Neuronal stem cell (in vitro differentiated cells): Measurements from ENCODE around the gene FOXQ1.

ENCODE experiments used
- DNase-seq: peaks from one replicate; pipeline ENCODE4 v3.0.0-alpha.2; 2013; ENCODE audit warnings: low spot score
- H2AFZ ChIP-seq: one replicate; pipeline ENCODE4 v1.6.1; 2013; ENCODE audit warnings: mild to moderate bottlenecking, low read length, inconsistent platforms
- H2AK5ac ChIP-seq: 2 replicates; pipeline ENCODE4 v1.6.1; 2013; ENCODE audit warnings: low read depth, mild to moderate bottlenecking, inconsistent platforms, low read length, moderate library complexity, mixed read lengths
- H2BK120ac ChIP-seq: 2 replicates; pipeline ENCODE4 v1.6.1; 2013; ENCODE audit warnings: low read depth, mild to moderate bottlenecking, inconsistent platforms, low read length, moderate library complexity, mixed read lengths
- H2BK12ac ChIP-seq: one replicate; pipeline ENCODE4 v1.6.1; 2013; ENCODE audit warnings: low read length, inconsistent platforms
- H2BK15ac ChIP-seq: 2 replicates; pipeline ENCODE4 v1.6.1; 2013; ENCODE audit warnings: mild to moderate bottlenecking, low read length, inconsistent platforms, mixed read lengths
- H2BK5ac ChIP-seq: one replicate; pipeline ENCODE4 v1.6.1; 2013; ENCODE audit warnings: inconsistent platforms, mild to moderate bottlenecking, low read length, moderate library complexity
- H3K14ac ChIP-seq: one replicate; pipeline ENCODE4 v1.6.1; 2013; ENCODE audit warnings: low read length, inconsistent platforms
- H3K18ac ChIP-seq: 2 replicates; pipeline ENCODE4 v1.6.1; 2013; ENCODE audit warnings: low read length, inconsistent platforms
- H3K23ac ChIP-seq: 2 replicates; pipeline ENCODE4 v1.6.1; 2013; ENCODE audit warnings: low read depth, mild to moderate bottlenecking, mixed read lengths, low read length, inconsistent platforms; ENCODE audit not compliant: poor library complexity
- H3K27ac ChIP-seq: replicated peaks from 3 replicates; pipeline ENCODE4 v1.5.1; 2013; ENCODE audit warnings: low read length, inconsistent platforms
- H3K27me3 ChIP-seq, 3 experiments: 2 replicates each; pipeline ENCODE4 v1.6.1; 2013; ENCODE audit warnings: low read length in 3 of 3, mild to moderate bottlenecking in 2 of 3, inconsistent platforms in 1 of 3, low read depth in 1 of 3, mixed read lengths in 1 of 3, moderate library complexity in 1 of 3; ENCODE audit not compliant: control insufficient read depth in 3 of 3, insufficient read depth in 3 of 3
- H3K36me3 ChIP-seq, 2 donors: replicated peaks in 1 of 2; 2 replicates each; pipeline ENCODE4 v1.6.1; 2013; ENCODE audit warnings: low read length in 2 of 2; ENCODE audit not compliant: control insufficient read depth in 2 of 2, insufficient read depth in 2 of 2
- H3K4ac ChIP-seq: 2 replicates; pipeline ENCODE4 v1.6.1; 2013; ENCODE audit warnings: inconsistent platforms, mild to moderate bottlenecking, low read length, moderate library complexity
- H3K4me1 ChIP-seq, 2 donors: 1 replicate in 1 of 2; 2 replicates in 1 of 2; pipeline ENCODE4 v1.6.1; 2013; ENCODE audit warnings: low read length in 2 of 2, low read depth in 1 of 2; ENCODE audit not compliant: control insufficient read depth in 2 of 2, insufficient read depth in 1 of 2
- H3K4me2 ChIP-seq: one replicate; pipeline ENCODE4 v1.6.1; 2013; ENCODE audit warnings: mild to moderate bottlenecking, low read length, inconsistent platforms; ENCODE audit not compliant: insufficient read depth, poor library complexity, severe bottlenecking
- H3K4me3 ChIP-seq, 2 donors: 2 replicates each; pipeline ENCODE4 v1.5.1; 2013; ENCODE audit warnings: low read length in 2 of 2, mild to moderate bottlenecking in 2 of 2, inconsistent platforms in 1 of 2, moderate library complexity in 1 of 2
- H3K79me1 ChIP-seq: one replicate; pipeline ENCODE4 v1.6.1; 2013; ENCODE audit warnings: low read depth, mild to moderate bottlenecking, inconsistent platforms, low read length, moderate library complexity
- H3K9ac ChIP-seq: one replicate; pipeline ENCODE4 v1.6.1; 2013; ENCODE audit warnings: mild to moderate bottlenecking, low read depth, low read length, inconsistent platforms; ENCODE audit not compliant: poor library complexity
- H3K9me3 ChIP-seq, 2 donors: replicated peaks in 1 of 2; 2 replicates each; pipeline versions ENCODE3 to v1.6.1; 2013; ENCODE audit warnings: low read length in 2 of 2, mild to moderate bottlenecking in 2 of 2, inconsistent platforms in 1 of 2, low read depth in 1 of 2, mixed read lengths in 1 of 2, moderate library complexity in 1 of 2; ENCODE audit not compliant: control insufficient read depth in 2 of 2, insufficient read depth in 1 of 2
- H4K8ac ChIP-seq: one replicate; pipeline ENCODE4 v1.6.1; 2013; ENCODE audit warnings: low read depth, mild to moderate bottlenecking, inconsistent platforms, low read length, moderate library complexity
- H4K91ac ChIP-seq: one replicate; pipeline ENCODE4 v1.6.1; 2013; ENCODE audit warnings: low read length, low read depth, mild to moderate bottlenecking, inconsistent platforms; ENCODE audit not compliant: poor library complexity
- WGBS, 2 donors: extraction: QIAGEN DNeasy Blood & Tissue Kit; methylation state at CpG; one replicate each; pipeline ENCODE4 v1.1.7; 2013; ENCODE audit warnings: missing lambda C conversion rate in 2 of 2, mixed read lengths in 1 of 2; ENCODE audit not compliant: insufficient read length in 2 of 2, insufficient replicate concordance in 1 of 2; ENCODE audit errors: extremely low coverage in 2 of 2; 5-methylcytosine and 5-hydroxymethylcytosine counted together

Gene FOXQ1

DNA sequence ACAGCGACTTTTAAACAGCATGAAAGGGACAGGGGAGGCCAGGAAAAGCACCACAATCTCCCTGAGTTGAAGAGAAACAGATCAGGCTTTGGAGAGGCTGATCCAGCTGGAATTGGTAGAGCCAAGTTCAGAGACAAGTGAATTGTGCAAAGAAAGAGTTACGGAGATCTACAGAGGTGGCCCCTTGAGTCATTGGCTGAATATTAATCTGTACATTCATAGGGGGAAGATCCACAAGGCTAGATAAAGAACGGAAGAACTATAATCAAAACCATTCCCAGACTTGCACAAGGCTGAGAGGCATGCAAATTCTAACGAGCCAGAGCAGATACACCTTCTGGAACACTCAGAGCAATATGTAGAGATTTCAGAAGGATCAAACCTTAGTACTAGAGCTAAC is 14.2 kb upstream of the FOXQ1 start:
- Histone ChIP-seq H3K9me3 (no peaks in the 10 kb centered on the region), H3K14ac (no peak overlapping the region), H4K8ac (no peak overlapping the region), H3K36me3 (no peaks in the 10 kb centered on the region), H3K79me1 (no peaks in the 10 kb centered on the region), H3K4me1 (no peaks in the 10 kb centered on the region), H2AFZ (no peak overlapping the region), H2BK12ac (no peak overlapping the region), H3K4me2 (no peak overlapping the region), H3K27ac (no peak overlapping the region), H3K4me3 (no peak overlapping the region), H2BK5ac (no peak overlapping the region), H2AK5ac (no peak overlapping the region), H3K4ac (no peak overlapping the region), H3K27me3 (no peaks in the 10 kb centered on the region), H2BK15ac (no peak overlapping the region), H4K91ac (no peak overlapping the region), H3K23ac (no peak overlapping the region), H3K18ac (no peak overlapping the region), H2BK120ac (no peak overlapping the region), H3K9ac (no peak overlapping the region)
- WGBS, 2 donors = no CpG with 5 or more reads among the region's 4 CpGs
- DNase-seq = no peak

DNA sequence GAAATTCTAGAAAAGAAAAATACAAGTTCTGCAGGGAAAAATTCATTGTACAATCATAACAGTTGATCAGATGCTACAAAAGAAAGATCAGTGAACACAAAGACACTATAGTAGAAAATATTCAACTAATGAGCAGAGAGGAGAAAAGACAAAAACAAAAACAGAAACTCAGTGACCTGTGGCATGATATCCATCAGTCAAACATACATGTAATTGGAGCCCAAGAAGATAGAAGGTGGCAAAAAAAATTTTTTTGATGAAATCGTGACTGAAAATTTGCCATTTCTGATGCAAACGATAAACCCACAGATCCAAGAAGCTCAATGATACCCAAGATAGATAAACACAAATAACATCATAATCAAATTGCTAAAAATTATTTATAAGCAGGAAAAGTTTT is 13.1 kb upstream of the FOXQ1 start:
- no peak for DNase-seq
- Histone ChIP-seq H3K36me3 (no peaks in the 10 kb centered on the region), H2BK120ac (no peak overlapping the region), H4K8ac (no peak overlapping the region), H3K9me3 (no peaks in the 10 kb centered on the region), H2BK15ac (no peak overlapping the region), H3K23ac (no peak overlapping the region), H3K4me3 (no peak overlapping the region), H3K4me1 (no peaks in the 10 kb centered on the region), H3K4me2 (no peak overlapping the region), H2BK12ac (no peak overlapping the region), H2BK5ac (no peak overlapping the region), H4K91ac (no peak overlapping the region), H3K27ac (no peak overlapping the region), H2AFZ (no peak overlapping the region), H3K18ac (no peak overlapping the region), H3K27me3 (no peaks in the 10 kb centered on the region), H3K9ac (no peak overlapping the region), H2AK5ac (no peak overlapping the region), H3K14ac (no peak overlapping the region), H3K4ac (no peak overlapping the region), H3K79me1 (no peaks in the 10 kb centered on the region)
- WGBS, 2 donors = no CpG with 5 or more reads among the region's 2 CpGs

GRCh38 chr6:1306133-1306532 is 5.8 kb upstream of the FOXQ1 start:
- no peak overlapping the region for H2AK5ac ChIP-seq
- H3K23ac ChIP-seq = no peak overlapping the region
- no peak overlapping the region for H3K18ac ChIP-seq
- no peak overlapping the region for H3K4me3 ChIP-seq
- no peak overlapping the region for H4K8ac ChIP-seq
- WGBS, 2 donors = no CpG with 5 or more reads among the region's 2 CpGs
- H3K27me3 ChIP-seq = peaks cover 3 to 44% (median 26%) of the 10 kb centered on the region in 3 experiments
- H4K91ac ChIP-seq = no peak overlapping the region
- no peak overlapping the region for H3K27ac ChIP-seq
- H2AFZ ChIP-seq = no peak overlapping the region
- no peak overlapping the region for H3K14ac ChIP-seq
- H3K4me1 ChIP-seq = no peaks in the 10 kb centered on the region
- H3K4me2 ChIP-seq = no peak overlapping the region
- no peak for DNase-seq
- H3K9ac ChIP-seq = no peak overlapping the region
- H2BK5ac ChIP-seq = no peak overlapping the region
- H3K4ac ChIP-seq = no peak overlapping the region
- no peaks in the 10 kb centered on the region for H3K79me1 ChIP-seq
- H2BK15ac ChIP-seq = no peak overlapping the region
- H3K9me3 ChIP-seq = no peaks in the 10 kb centered on the region
- H3K36me3 ChIP-seq = no peaks in the 10 kb centered on the region
- no peak overlapping the region for H2BK12ac ChIP-seq
- no peak overlapping the region for H2BK120ac ChIP-seq

DNA sequence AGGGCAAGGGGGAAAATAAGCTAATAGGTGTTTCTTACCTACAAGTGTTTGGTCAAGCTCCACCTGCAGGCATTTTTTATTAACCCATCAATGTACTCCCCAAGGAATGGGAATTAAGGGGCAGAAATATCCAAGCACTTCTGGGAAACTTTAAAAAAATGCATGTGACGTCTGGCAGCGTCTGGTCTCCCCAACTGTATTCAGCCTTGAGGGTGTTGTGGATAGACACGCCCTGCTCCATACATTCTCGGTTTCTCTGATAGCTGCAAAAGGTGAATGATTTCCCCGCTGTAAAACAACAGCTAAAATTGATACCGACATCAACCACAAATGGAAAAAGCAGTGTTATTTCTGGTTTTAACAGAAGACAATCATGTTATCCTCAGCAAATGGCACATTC is 2.5 kb upstream of the FOXQ1 start:
- Histone ChIP-seq H3K4ac (no peak overlapping the region), H2BK5ac (no peak overlapping the region), H2BK120ac (no peak overlapping the region), H2AK5ac (no peak overlapping the region), H3K9me3 (no peaks in the 10 kb centered on the region), H4K8ac (no peak overlapping the region), H3K14ac (no peak overlapping the region), H3K4me1 (peaks cover 0 to 4% of the 10 kb centered on the region in 2 donors), H3K9ac (no peak overlapping the region), H3K27me3 (peaks cover 30 to 72% (median 59%) of the 10 kb centered on the region in 3 experiments), H2BK15ac (no peak overlapping the region), H3K4me2 (no peak overlapping the region), H3K4me3 (no peak overlapping the region), H3K23ac (no peak overlapping the region), H2AFZ (no peak overlapping the region), H2BK12ac (no peak overlapping the region), H3K27ac (no peak overlapping the region), H3K36me3 (no peaks in the 10 kb centered on the region), H4K91ac (no peak overlapping the region), H3K79me1 (peaks cover 1% of the 10 kb centered on the region), H3K18ac (no peak overlapping the region)
- WGBS, 2 donors = no CpG with 5 or more reads among the region's 6 CpGs
- no peak for DNase-seq
